Mesenchymal stem cell (in vitro differentiated cells and primary cell): ENCODE results near the gene NR2C2.

Source experiments
- DNase-seq: peaks from one replicate; pipeline ENCODE4 v3.0.0-alpha.2; 2013
- H2AFZ ChIP-seq: one replicate; pipeline ENCODE4 v1.6.1; 2013; ENCODE audit warnings: low read depth, mild to moderate bottlenecking, control low read depth, inconsistent platforms, low read length, moderate library complexity
- H2AK5ac ChIP-seq: 2 replicates; pipeline ENCODE4 v1.6.1; 2013; ENCODE audit warnings: low read length, moderate library complexity, mild to moderate bottlenecking, inconsistent platforms; ENCODE audit not compliant: severe bottlenecking
- H2BK120ac ChIP-seq: one replicate; pipeline ENCODE4 v1.6.1; 2013; ENCODE audit warnings: low read depth, mild to moderate bottlenecking, inconsistent platforms, low read length, moderate library complexity
- H2BK12ac ChIP-seq, 2 experiments: one replicate each; pipeline ENCODE4 v1.6.1; 2013; ENCODE audit warnings: inconsistent platforms in 2 of 2, low read length in 2 of 2, mild to moderate bottlenecking in 2 of 2, moderate library complexity in 2 of 2, control low read depth in 1 of 2
- H2BK15ac ChIP-seq: one replicate; pipeline ENCODE4 v1.6.1; 2013; ENCODE audit warnings: mild to moderate bottlenecking, low read depth, inconsistent platforms; ENCODE audit not compliant: poor library complexity, severe bottlenecking
- H2BK5ac ChIP-seq: 2 replicates; pipeline ENCODE4 v1.6.1; 2013; ENCODE audit warnings: low read depth, mild to moderate bottlenecking, low read length, control low read depth, inconsistent platforms; ENCODE audit not compliant: poor library complexity, severe bottlenecking
- H3K14ac ChIP-seq, 2 experiments: one replicate each; pipeline ENCODE4 v1.6.1; 2013; ENCODE audit warnings: inconsistent platforms in 2 of 2, low read length in 2 of 2, control low read depth in 1 of 2, mild to moderate bottlenecking in 1 of 2, moderate library complexity in 1 of 2
- H3K18ac ChIP-seq, 2 experiments: one replicate each; pipeline ENCODE4 v1.6.1; 2013; ENCODE audit warnings: inconsistent platforms in 2 of 2, low read length in 2 of 2, control low read depth in 1 of 2, low read depth in 1 of 2, mild to moderate bottlenecking in 1 of 2
- H3K23ac ChIP-seq, 2 experiments: one replicate each; pipeline ENCODE4 v1.6.1; 2013; ENCODE audit warnings: inconsistent platforms in 2 of 2, low read length in 2 of 2, mild to moderate bottlenecking in 2 of 2, moderate library complexity in 2 of 2, control low read depth in 1 of 2
- H3K27ac ChIP-seq: 2 replicates; pipeline ENCODE4 v1.5.1; 2013; ENCODE audit warnings: mild to moderate bottlenecking, moderate library complexity, low read length, control low read depth, inconsistent platforms; ENCODE audit not compliant: poor library complexity, severe bottlenecking
- H3K27me3 ChIP-seq, 2 experiments: 2 replicates each; pipeline versions ENCODE4 v1.6.1 to v1.7.0; 2013; ENCODE audit warnings: low read length in 2 of 2, mild to moderate bottlenecking in 2 of 2, moderate library complexity in 2 of 2, control low read depth in 1 of 2, inconsistent platforms in 1 of 2; ENCODE audit not compliant: control insufficient read depth in 1 of 2, insufficient read depth in 1 of 2
- H3K36me3 ChIP-seq, 2 experiments: 2 replicates each; pipeline versions ENCODE4 v1.6.1 to v1.7.0; 2013; ENCODE audit warnings: low read length in 2 of 2, control low read depth in 1 of 2, inconsistent platforms in 1 of 2, low read depth in 1 of 2, mild to moderate bottlenecking in 1 of 2; ENCODE audit not compliant: insufficient read depth in 2 of 2, control insufficient read depth in 1 of 2
- H3K4ac ChIP-seq, 2 experiments: one replicate each; pipeline ENCODE4 v1.6.1; 2013; ENCODE audit warnings: inconsistent platforms in 2 of 2, low read length in 2 of 2, mild to moderate bottlenecking in 2 of 2, moderate library complexity in 2 of 2, control low read depth in 1 of 2, low read depth in 1 of 2
- H3K4me1 ChIP-seq: 2 replicates; pipeline ENCODE4 v1.6.1; 2013; ENCODE audit warnings: low read depth, low read length, control low read depth; ENCODE audit not compliant: control insufficient read depth, insufficient read depth
- H3K4me2 ChIP-seq: 2 replicates; pipeline ENCODE4 v1.6.1; 2013; ENCODE audit warnings: low read length, mild to moderate bottlenecking, inconsistent platforms; ENCODE audit not compliant: poor library complexity, severe bottlenecking
- H3K4me3 ChIP-seq, 2 experiments: 2 replicates each; pipeline versions ENCODE4 v1.5.1 to v1.7.0; 2013; ENCODE audit warnings: low read length in 2 of 2, mild to moderate bottlenecking in 2 of 2, control low read depth in 1 of 2, low read depth in 1 of 2; ENCODE audit not compliant: insufficient read depth in 1 of 2
- H3K79me1 ChIP-seq: replicated peaks from 2 replicates; pipeline ENCODE4 v1.6.1; 2013; ENCODE audit warnings: mild to moderate bottlenecking, control low read depth, low read length, inconsistent platforms; ENCODE audit not compliant: poor library complexity, severe bottlenecking
- H3K9ac ChIP-seq: 2 replicates; pipeline ENCODE4 v1.7.0; 2013; ENCODE audit warnings: mild to moderate bottlenecking, low read length, moderate library complexity
- H3K9me3 ChIP-seq: 2 replicates; pipeline ENCODE4 v1.7.0; 2013; ENCODE audit warnings: mild to moderate bottlenecking, low read length; ENCODE audit not compliant: control insufficient read depth
- H4K8ac ChIP-seq: one replicate; pipeline ENCODE4 v1.6.1; 2013; ENCODE audit warnings: inconsistent platforms, mild to moderate bottlenecking, low read length, moderate library complexity
- H4K91ac ChIP-seq: one replicate; pipeline ENCODE4 v1.6.1; 2013; ENCODE audit warnings: mild to moderate bottlenecking, low read length, inconsistent platforms
- WGBS: methylation state at CpG from one replicate; pipeline ENCODE4 v1.1.7; 2013; ENCODE audit warnings: mixed read lengths; 5-methylcytosine and 5-hydroxymethylcytosine counted together

The NR2C2 gene

GRCh38 chr3:15092686-15093085 lies 145.3 kb downstream of the NR2C2 start:
- no peak overlapping the region for H2AK5ac ChIP-seq
- no peak overlapping the region for H3K4ac ChIP-seq
- no peaks in the 10 kb centered on the region for H3K9me3 ChIP-seq
- H3K27ac ChIP-seq: no peak overlapping the region
- H3K36me3 ChIP-seq: peaks cover 14 to 65% of the 10 kb centered on the region in 2 experiments
- DNase-seq: no peak
- H4K91ac ChIP-seq: no peak overlapping the region
- no peak overlapping the region for H2AFZ ChIP-seq
- H4K8ac ChIP-seq: no peak overlapping the region
- H2BK120ac ChIP-seq: no peak overlapping the region
- H3K79me1 ChIP-seq: peaks cover 26% of the 10 kb centered on the region
- H2BK5ac ChIP-seq: no peak overlapping the region
- H3K4me2 ChIP-seq: no peak overlapping the region
- no peak overlapping the region for H3K14ac ChIP-seq
- no peak overlapping the region for H3K18ac ChIP-seq
- no peaks in the 10 kb centered on the region for H3K27me3 ChIP-seq
- H2BK15ac ChIP-seq: no peak overlapping the region
- H3K23ac ChIP-seq: no peak overlapping the region
- no peak overlapping the region for H3K9ac ChIP-seq
- 95% methylated on average over 1 of the region's 1 CpG for WGBS
- H3K4me1 ChIP-seq: peaks cover 2% of the 10 kb centered on the region
- H3K4me3 ChIP-seq: no peak overlapping the region
- H2BK12ac ChIP-seq: no peak overlapping the region

- Histone ChIP-seq H3K27ac (no peak overlapping the region), H3K36me3 (peaks cover 14 to 52% of the 10 kb centered on the region in 2 experiments), H3K23ac (no peak overlapping the region), H4K91ac (no peak overlapping the region), H3K79me1 (peaks cover 27% of the 10 kb centered on the region), H3K27me3 (no peaks in the 10 kb centered on the region), H3K18ac (no peak overlapping the region), H3K9me3 (no peaks in the 10 kb centered on the region), H2AFZ (no peak overlapping the region), H4K8ac (no peak overlapping the region), H3K4me1 (peaks cover 5% of the 10 kb centered on the region), H3K9ac (peak overlapping the region; percentile 55), H2AK5ac (no peak overlapping the region), H2BK5ac (no peak overlapping the region), H3K14ac (no peak overlapping the region), H3K4ac (no peak overlapping the region), H2BK12ac (no peak overlapping the region), H3K4me3 (peak overlapping the region in 1 of 2 experiments; percentile 39), H3K4me2 (no peak overlapping the region), H2BK120ac (no peak overlapping the region), H2BK15ac (no peak overlapping the region)
- WGBS: 93% methylated on average over 4 of the region's 5 CpGs
- no peak for DNase-seq
These were observed 146.9 kb downstream of the NR2C2 start for GRCh38 chr3:15094187-15094875.

- no peak overlapping the region for H2BK5ac ChIP-seq
- H3K4me2 ChIP-seq: no peak overlapping the region
- no peak overlapping the region for H3K4me3 ChIP-seq
- 89% methylated on average over 3 of the region's 3 CpGs for WGBS
- H3K27me3 ChIP-seq: no peaks in the 10 kb centered on the region
- no peak for DNase-seq
- no peak overlapping the region for H3K18ac ChIP-seq
- H4K91ac ChIP-seq: no peak overlapping the region
- no peak overlapping the region for H3K23ac ChIP-seq
- no peak overlapping the region for H2BK15ac ChIP-seq
- H3K79me1 ChIP-seq: peaks cover 27% of the 10 kb centered on the region
- H2BK12ac ChIP-seq: no peak overlapping the region
- no peak overlapping the region for H2BK120ac ChIP-seq
- H2AFZ ChIP-seq: no peak overlapping the region
- no peak overlapping the region for H3K27ac ChIP-seq
- H4K8ac ChIP-seq: no peak overlapping the region
- peaks cover 11 to 37% of the 10 kb centered on the region in 2 experiments for H3K36me3 ChIP-seq
- no peak overlapping the region for H2AK5ac ChIP-seq
- H3K9me3 ChIP-seq: no peaks in the 10 kb centered on the region
- H3K4ac ChIP-seq: no peak overlapping the region
- peak overlapping the region; percentile 4 for H3K9ac ChIP-seq
- peaks cover 10% of the 10 kb centered on the region for H3K4me1 ChIP-seq
- H3K14ac ChIP-seq: no peak overlapping the region
These were observed 148.7 kb downstream of the NR2C2 start for GRCh38 chr3:15096046-15096445.

- H2BK12ac ChIP-seq: no peak overlapping the region
These were observed 150.5 kb downstream of the NR2C2 start for GRCh38 chr3:15097891-15098290.

More at GRCh38 chr3:15097891-15098290, 150.5 kb downstream of the NR2C2 start:
- peak overlapping the region in 1 of 2 experiments; percentile 24 for H3K4ac ChIP-seq
- no peak overlapping the region for H2BK15ac ChIP-seq
- H3K36me3 ChIP-seq: peaks cover 11 to 26% of the 10 kb centered on the region in 2 experiments
- peaks cover 10% of the 10 kb centered on the region for H3K4me1 ChIP-seq
- no peak overlapping the region for H2AFZ ChIP-seq
- H3K27me3 ChIP-seq: no peaks in the 10 kb centered on the region
- peak overlapping the region; percentile 70 for H3K4me2 ChIP-seq
- peak; percentile 36 for DNase-seq
- no peak overlapping the region for H3K14ac ChIP-seq
- peak overlapping the region in 1 of 2 experiments; percentile 95 for H3K4me3 ChIP-seq
- H2BK120ac ChIP-seq: no peak overlapping the region
- peaks cover 21% of the 10 kb centered on the region for H3K79me1 ChIP-seq
- H3K9ac ChIP-seq: peak overlapping the region; percentile 97
- no peak overlapping the region for H3K18ac ChIP-seq
- no peak overlapping the region for H3K27ac ChIP-seq
- no peaks in the 10 kb centered on the region for H3K9me3 ChIP-seq
- no peak overlapping the region for H4K91ac ChIP-seq
- no peak overlapping the region for H2BK5ac ChIP-seq
- H3K23ac ChIP-seq: no peak overlapping the region
- WGBS: 54% methylated on average over 6 of the region's 6 CpGs
- H4K8ac ChIP-seq: no peak overlapping the region
- H2AK5ac ChIP-seq: peak overlapping the region; percentile 25
